Measurements from ENCODE around the gene IFT88.

The IFT88 gene

DNA sequence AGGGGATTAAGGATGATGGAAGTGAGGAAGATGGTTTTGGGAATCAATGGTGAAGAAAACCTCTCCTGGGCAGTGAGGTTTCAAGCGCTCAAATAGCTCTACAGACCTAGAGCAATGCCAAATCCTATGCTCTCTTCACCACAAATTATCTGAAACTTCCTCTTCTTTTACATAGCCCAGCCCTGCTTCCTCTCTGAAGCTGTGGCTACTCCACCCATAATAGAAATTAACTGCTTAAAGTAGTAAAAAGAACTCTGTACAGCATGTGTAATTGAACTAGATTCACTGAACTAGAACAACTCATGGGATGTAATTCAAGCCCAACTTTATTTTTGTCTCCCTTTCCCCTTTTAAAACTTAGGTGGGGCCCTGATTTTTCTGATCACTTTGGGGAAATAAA lies 20.4 kb upstream of the IFT88 start:
- H3K4me3 ChIP-seq (ENCODE audit: control insufficient read depth, low read depth, low read length) = no peak overlapping the region
- TF ChIP-seq, protein P1, sequence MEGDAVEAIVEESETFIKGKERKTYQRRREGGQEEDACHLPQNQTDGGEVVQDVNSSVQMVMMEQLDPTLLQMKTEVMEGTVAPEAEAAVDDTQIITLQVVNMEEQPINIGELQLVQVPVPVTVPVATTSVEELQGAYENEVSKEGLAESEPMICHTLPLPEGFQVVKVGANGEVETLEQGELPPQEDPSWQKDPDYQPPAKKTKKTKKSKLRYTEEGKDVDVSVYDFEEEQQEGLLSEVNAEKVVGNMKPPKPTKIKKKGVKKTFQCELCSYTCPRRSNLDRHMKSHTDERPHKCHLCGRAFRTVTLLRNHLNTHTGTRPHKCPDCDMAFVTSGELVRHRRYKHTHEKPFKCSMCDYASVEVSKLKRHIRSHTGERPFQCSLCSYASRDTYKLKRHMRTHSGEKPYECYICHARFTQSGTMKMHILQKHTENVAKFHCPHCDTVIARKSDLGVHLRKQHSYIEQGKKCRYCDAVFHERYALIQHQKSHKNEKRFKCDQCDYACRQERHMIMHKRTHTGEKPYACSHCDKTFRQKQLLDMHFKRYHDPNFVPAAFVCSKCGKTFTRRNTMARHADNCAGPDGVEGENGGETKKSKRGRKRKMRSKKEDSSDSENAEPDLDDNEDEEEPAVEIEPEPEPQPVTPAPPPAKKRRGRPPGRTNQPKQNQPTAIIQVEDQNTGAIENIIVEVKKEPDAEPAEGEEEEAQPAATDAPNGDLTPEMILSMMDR (conservative IDR thresholded peaks at IDR 0.05; ENCODE audit: control insufficient read depth, insufficient read depth, low read depth, low read length) = no peak
- no peak for DNase-seq (ENCODE audit: low read depth)

DNA sequence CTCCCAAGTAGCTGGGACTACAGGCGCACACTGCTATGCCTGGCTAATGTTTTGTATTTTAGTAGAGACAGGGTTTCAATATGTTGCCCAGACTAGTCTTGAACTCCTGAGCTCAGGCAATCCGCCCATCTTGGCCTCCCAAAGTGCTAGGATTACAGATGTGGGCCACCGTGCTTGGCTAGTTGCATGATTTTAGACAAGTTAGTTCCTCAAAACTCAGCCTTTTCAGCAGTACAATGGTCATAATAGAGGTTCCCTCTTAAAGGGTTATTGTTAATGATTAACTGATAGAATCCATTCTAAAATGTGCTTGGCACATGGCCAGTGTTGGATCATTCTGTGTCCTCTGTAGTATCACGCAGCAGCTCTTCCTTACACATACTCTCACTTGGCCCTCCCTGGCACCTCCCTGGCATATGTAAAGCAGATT lies 19.5 kb upstream of the IFT88 start:
- no peak for DNase-seq (ENCODE audit: low read depth)
- no peak overlapping the region for H3K4me3 ChIP-seq (ENCODE audit: control insufficient read depth, low read depth, low read length)
- TF ChIP-seq, protein P1 (conservative IDR thresholded peaks at IDR 0.05; ENCODE audit: control insufficient read depth, insufficient read depth, low read depth, low read length) = no peak

DNA sequence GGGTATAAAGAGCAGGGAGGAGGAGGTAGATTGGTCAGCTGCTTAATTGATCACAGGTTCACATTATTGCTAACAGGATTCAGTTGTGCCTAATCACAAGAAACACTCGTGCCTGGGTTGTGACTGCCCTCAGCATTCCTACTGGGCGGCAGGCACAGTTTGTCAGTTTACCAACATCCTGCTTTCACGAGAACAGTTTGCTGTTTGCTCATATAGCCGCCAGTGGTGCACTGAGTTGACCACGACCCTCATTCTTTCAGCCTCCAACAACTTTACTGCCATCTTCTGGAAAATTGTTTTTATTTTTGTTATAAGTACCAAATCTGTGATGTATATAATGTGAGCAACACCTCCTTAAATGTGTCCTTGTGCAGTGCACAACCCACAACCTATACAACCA lies 16.2 kb upstream of the IFT88 start:
- TF ChIP-seq, protein P1 (conservative IDR thresholded peaks at IDR 0.05; ENCODE audit: control insufficient read depth, insufficient read depth, low read depth, low read length) = no peak
- no peak overlapping the region for H3K4me3 ChIP-seq (ENCODE audit: control insufficient read depth, low read depth, low read length)
- DNase-seq (ENCODE audit: low read depth) = peak; percentile 31

GRCh38 chr13:20553311-20553710 lies 13.6 kb upstream of the IFT88 start:
- no peak overlapping the region for H3K4me3 ChIP-seq (ENCODE audit: control insufficient read depth, low read depth, low read length)
- no peak for DNase-seq (ENCODE audit: low read depth)
- TF ChIP-seq, protein P1 (conservative IDR thresholded peaks at IDR 0.05; ENCODE audit: control insufficient read depth, insufficient read depth, low read depth, low read length) = no peak

GRCh38 chr13:20558982-20559381 lies 8.0 kb upstream of the IFT88 start:
- TF ChIP-seq, protein P1 (conservative IDR thresholded peaks at IDR 0.05; ENCODE audit: control insufficient read depth, insufficient read depth, low read depth, low read length) = no peak
- no peak overlapping the region for H3K4me3 ChIP-seq (ENCODE audit: control insufficient read depth, low read depth, low read length)
- no peak for DNase-seq (ENCODE audit: low read depth)

DNA sequence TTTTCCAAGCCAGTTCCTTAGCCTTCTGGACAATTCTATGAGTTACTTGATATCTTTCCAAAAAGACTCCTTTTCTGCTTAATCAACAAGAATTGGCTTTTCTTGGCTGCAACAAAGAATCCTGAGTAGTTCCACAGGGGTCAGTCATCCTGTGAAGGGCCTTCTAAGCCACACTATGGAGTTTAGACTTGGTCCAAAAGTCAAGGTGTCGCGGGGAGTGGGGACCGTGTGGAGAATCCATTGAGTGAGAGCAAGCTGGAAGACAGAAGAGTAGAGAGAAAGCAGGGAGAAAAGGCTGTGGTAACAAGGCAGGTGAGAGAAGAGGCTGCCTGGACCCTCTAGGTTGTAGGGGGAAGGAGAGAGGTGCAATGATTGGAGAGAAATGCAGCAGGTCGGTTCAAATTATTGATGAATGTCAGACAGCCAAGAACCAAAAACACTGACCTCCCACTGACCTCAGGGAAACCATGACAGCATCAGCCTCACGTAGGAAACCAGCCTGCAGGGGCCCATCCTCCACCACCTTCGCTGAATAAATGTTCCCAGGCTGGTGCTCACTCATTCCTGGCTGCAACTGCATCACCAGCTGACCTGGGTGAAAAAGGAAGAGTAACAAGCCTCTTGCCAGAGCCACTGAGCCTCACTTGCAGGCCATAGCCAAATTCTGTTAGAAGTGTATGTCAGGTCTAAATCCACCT lies 7.1 kb upstream of the IFT88 start:
- no peak for DNase-seq (ENCODE audit: low read depth)
- TF ChIP-seq, protein P1 (conservative IDR thresholded peaks at IDR 0.05; ENCODE audit: control insufficient read depth, insufficient read depth, low read depth, low read length) = no peak

More for the DNA sequence above, 7.1 kb upstream of the IFT88 start:
- H3K4me3 ChIP-seq (ENCODE audit: control insufficient read depth, low read depth, low read length) = no peak overlapping the region

Measured in fibroblast of mammary gland (primary cell).